SK-N-SH (cell line): Measurements from ENCODE around the gene PTPRJ.

ENCODE experiments used
- POLR2AphosphoS5 ChIP-seq: IDR thresholded peaks from 2 replicates; pipeline ENCODE4 v1.6.1; 2012; ENCODE audit warnings: low read depth, low read length
- RAD21 ChIP-seq: IDR thresholded peaks from 2 replicates; pipeline ENCODE4 v1.6.1; 2012; ENCODE audit warnings: mild to moderate bottlenecking, low read length
- USF2 ChIP-seq: fragments of 150-350 bp; IDR thresholded peaks from 2 replicates; pipeline ENCODE4 v1.6.1; 2017; ENCODE audit warnings: antibody characterized with exemption, low read length, low read depth, borderline replicate concordance
- YY1 ChIP-seq: IDR thresholded peaks from 2 replicates; pipeline ENCODE4 v1.4.0; 2012; ENCODE audit warnings: low read depth, mild to moderate bottlenecking
- TF ChIP-seq, protein P1 (sequence below): fragments of 200-600 bp; sonication (generic); IDR thresholded peaks from 2 replicates; pipeline ENCODE4 v1.6.1; 2017; ENCODE audit warnings: antibody characterized with exemption, mild to moderate bottlenecking, moderate library complexity

DNA sequence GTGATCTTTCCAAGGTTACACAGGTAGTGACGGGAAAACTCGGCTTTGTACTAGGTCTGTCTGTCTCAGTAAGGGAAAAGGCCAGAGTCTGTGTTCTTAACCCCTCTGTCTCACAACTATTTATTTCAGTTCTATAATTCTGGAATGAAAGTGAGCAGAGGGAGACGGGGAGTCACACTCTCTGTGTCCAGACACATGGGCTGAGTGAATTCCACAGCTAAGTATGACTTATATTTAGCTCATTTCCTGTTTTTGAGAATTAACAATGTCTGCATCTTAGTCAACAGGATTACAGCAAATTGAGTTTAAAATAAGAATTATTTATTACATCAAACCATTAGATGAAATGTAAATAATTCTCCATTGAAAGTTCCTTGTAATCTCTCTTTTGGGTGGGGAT, 173.8 kb downstream of the PTPRJ start:
- TF ChIP-seq USF2 (no peak), RAD21 (no peak), POLR2AphosphoS5 (no peak), YY1 (no peak)
- TF ChIP-seq, protein P1, sequence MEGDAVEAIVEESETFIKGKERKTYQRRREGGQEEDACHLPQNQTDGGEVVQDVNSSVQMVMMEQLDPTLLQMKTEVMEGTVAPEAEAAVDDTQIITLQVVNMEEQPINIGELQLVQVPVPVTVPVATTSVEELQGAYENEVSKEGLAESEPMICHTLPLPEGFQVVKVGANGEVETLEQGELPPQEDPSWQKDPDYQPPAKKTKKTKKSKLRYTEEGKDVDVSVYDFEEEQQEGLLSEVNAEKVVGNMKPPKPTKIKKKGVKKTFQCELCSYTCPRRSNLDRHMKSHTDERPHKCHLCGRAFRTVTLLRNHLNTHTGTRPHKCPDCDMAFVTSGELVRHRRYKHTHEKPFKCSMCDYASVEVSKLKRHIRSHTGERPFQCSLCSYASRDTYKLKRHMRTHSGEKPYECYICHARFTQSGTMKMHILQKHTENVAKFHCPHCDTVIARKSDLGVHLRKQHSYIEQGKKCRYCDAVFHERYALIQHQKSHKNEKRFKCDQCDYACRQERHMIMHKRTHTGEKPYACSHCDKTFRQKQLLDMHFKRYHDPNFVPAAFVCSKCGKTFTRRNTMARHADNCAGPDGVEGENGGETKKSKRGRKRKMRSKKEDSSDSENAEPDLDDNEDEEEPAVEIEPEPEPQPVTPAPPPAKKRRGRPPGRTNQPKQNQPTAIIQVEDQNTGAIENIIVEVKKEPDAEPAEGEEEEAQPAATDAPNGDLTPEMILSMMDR, result no peak
